HG03064 (cell line): ENCODE measurements around the gene FHL3.
"Not testable (repeated sequence)": the region's sequence is repeated elsewhere in the genome, so short reads cannot be mapped to it uniquely, and the experiment has no call there.

ENCODE experiments used
- ATAC-seq: cut with Tn5 transposase; IDR thresholded peaks from one replicate; pipeline ENCODE4 v1.9.1; 2021; ENCODE audit warnings: low read depth; ENCODE audit not compliant: unreplicated experiment

The FHL3 gene

DNA sequence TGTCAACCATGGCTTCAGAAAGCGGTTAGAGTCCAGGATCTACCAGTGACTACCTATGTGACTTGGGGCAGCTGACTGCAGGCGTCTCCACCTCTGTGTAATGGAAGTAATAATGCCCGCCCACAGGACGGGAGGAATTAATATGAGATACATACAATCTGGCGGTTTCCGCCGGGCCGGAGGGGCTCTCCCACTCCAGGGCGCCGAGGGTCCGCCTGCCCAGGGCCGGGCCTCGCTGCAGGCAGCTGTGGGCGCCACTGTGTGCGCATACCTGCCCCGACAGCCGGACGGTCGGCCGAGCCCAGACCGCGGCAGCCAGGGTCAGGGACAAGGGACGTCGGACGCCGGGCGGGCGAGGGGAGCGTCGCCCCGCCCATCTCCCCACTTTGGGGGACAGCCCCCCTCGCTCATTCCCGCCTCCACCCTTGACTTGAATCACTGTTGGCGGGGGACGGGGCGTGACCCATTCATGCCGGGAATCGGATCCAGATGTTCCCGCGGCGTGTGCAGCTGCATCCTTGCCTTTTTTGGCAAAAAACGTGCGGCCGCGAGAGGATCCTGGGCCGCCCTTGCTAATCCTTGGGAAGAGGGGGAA, 9.5 kb downstream of the FHL3 start:
- no peak for ATAC-seq

GRCh38 chr1:37994886-37995566, 10.3 kb downstream of the FHL3 start:
- ATAC-seq: no peak

- peak; percentile 15 for ATAC-seq
Observed at GRCh38 chr1:37989361-37989930, 15.9 kb downstream of the FHL3 start.

GRCh38 chr1:37987679-37988078, 17.6 kb downstream of the FHL3 start:
- ATAC-seq: no peak

DNA sequence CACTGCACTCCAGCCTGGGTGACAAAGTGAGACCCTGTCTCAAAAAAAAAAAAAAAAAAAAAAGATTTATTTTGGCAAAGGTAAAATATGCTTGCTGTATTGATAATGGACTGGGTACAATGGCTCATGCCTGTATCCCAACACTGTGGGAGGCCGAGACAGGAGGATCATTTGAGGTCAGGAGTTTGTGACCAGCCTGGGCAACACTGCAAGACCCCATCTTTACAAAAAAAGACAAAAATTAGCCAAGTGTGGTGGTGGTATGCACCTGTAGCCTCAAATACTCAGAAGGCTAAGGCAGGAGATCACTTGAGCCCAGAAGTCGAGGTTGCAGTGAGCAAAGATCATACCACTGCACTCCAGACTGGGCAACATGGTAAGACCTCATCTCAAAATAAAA, 21.8 kb downstream of the FHL3 start:
- ATAC-seq: no peak

- ATAC-seq: no peak
Observed at GRCh38 chr1:37978541-37978940, 26.8 kb downstream of the FHL3 start.

- ATAC-seq: not testable (repeated sequence)
Observed at GRCh38 chr1:37975083-37975482, 30.2 kb downstream of the FHL3 start.

GRCh38 chr1:37974567-37974966, 30.7 kb downstream of the FHL3 start:
- ATAC-seq: no peak

DNA sequence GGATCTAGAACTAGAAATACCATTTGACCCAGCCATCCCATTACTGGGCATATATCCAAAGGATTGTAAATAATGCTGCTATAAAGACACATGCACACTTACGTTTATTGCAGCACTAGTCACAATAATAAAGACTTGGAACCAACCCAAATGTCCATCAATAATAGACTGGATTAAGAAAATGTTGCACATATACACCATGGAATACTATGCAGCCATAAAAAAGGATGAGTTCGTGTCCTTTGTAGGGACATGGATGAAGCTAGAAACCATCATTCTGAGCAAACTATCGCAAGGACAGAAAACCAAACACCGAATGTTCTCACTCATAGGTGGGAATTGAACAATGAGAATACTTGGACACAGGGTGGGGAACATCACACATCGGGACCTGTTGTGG, 31.6 kb downstream of the FHL3 start:
- not testable (repeated sequence) for ATAC-seq

GRCh38 chr1:37965301-37965700, 40.0 kb downstream of the FHL3 start:
- ATAC-seq: no peak

DNA sequence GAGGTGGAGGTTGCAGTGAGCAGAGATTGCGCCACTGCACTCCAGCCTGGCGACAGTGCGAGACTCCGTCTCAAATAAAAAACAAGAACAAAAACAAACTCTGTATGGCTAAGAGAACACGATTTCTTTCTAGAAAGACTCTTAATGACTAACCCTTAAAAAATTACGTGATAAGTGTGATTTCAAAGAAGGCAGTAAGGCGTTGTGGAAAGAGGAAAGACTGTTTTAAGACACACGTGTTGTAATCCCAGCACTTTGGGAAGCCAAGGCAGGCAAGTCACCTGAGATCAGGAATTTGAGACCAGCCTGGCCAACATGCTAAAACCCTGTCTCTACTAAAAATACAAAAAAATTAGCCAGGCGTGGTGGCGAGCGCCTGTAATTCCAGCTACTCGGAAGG, 41.2 kb downstream of the FHL3 start:
- not testable (repeated sequence) for ATAC-seq

DNA sequence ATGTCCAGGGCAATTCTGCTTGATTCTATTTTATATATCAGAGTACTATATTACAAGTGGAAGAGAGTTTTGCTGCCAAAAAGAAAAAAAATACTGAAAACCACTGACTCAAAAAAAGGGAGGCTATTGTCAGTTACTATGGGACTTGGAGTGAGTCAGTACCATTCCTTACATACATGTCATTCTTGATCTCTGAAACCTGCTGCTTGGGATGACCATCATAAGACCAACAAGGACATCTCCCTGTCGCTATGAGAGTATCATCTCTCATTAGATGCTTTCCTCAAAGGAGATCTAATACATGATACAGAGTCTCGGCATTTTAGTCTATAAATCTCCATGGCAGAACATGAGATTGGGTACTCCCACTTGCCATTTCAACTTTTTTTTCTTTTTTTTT, 46.6 kb downstream of the FHL3 start:
- ATAC-seq: no peak

DNA sequence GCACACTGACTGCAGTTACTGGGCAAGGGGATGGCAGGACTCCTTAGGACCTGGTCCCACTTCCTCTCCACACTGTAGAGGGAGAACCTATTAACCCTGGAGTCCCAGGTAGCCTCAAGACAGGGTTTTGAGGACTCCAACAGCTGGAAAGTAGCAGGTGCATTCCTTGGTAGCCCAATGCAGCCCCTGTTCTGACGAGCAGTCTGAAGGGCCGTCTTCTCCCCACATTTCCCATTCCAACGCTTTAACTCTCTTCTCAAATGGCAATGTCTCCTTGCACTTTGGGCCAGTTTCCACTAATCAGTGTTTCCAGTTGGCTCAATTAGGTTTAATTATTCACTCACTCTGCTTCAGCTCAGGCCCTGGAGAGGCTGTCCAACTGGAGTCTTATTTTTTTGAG, 49.6 kb downstream of the FHL3 start:
- no peak for ATAC-seq

GRCh38 chr1:37954316-37954971, 50.9 kb downstream of the FHL3 start:
- ATAC-seq: no peak

DNA sequence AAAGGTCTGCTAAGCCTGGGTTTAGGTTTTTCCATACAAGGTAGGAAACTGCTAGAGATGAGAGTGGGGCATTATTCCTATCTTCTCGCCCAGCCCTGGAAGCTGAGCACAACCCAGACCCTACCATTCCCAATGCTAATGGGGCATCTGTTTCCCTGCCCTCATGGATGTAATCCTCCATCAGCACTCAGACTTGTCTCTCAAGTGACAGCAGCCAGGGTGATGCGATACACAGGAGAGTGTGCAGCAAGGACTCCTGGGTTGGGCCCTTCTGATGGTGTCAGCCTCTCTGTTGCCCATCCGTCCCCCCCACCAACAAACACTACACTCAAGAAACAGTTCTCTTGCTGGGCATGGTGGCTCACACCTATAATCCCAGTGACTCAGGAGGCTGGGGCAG, 52.6 kb downstream of the FHL3 start:
- no peak for ATAC-seq

DNA sequence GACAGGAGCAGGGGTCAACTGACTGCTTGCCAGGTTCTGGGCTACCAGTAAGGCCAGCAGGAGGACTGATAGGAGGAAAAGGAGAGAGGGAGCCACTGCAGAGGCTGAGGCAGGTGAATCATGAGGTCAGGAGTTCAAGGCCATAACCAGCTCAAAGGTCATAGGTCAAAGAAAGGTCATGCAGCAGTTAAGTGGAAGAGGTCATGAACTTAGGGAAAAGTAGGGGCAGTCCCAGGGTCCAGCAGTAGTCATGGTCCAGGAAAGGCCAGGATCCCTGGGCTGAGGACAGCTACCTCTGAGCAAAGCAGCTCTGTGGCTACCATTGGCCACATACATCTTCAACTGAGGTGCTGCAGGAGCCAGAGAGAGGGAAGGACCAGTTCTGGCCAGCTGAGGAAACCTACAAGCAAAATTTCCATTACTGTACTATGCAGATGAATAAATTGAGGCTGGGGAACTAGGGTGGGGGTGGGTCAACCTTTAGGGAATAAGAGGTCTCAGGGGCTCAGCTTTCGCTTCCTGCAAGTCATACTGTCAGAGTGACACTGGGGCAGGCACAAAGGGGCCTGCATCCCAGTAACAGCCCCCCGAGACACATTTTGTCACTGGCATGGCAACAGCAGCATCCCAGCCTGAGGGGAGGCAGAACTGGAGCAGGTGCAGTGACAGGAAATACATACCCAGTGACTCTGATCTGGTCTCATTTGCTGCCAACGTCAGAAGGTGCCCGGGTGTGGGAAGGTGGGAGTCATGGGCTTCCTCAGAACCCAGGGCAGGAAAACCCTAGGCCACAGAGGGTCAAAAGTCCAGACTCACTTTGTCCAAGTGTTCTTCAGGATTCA, 53.3 kb downstream of the FHL3 start:
- no peak for ATAC-seq

- ATAC-seq: no peak
Observed at GRCh38 chr1:37951041-37951782, 54.1 kb downstream of the FHL3 start.

GRCh38 chr1:37949524-37950152, 55.7 kb downstream of the FHL3 start:
- ATAC-seq: no peak

DNA sequence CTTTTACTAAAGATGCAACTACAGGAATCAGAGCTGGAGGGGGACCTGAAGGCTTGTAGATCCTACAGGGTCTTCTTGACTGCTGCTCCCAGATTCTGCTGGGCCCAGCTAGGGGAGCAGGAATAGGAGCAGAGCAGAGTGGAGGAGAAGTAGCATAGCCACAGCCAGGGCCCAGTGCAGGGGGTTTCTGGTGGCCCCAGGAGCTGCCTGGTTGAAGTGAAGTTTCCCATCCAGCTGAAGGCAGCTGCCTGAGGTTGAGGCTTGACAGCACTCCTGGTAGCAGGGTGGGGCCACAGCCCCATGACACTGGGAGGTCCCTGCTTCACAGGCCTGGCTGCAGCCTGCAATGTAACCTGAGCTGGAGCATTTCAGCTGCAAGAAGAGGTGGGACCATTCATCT, 56.5 kb downstream of the FHL3 start:
- ATAC-seq: no peak

DNA sequence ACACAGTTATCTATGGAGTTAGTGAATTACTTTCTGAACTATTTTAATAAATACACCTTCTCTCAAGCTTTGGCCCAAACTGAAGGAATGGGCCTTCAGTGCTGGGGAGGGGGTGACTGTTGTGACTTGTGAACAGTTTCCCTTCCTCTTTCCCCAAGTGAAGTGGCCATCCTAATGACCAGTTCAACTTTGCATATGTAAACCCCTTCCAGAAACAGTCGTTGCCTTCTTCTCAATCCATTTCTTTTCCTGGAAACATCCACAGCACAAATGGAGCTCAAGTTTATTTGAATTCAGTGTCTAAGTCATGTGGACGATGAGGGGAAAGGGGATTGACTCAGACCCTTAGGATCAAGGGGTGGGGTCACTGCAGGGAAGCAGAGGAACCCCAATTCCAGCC, 57.1 kb downstream of the FHL3 start:
- no peak for ATAC-seq
